HG02885 (cell line): Measurements from ENCODE around the gene SH3BP5L.
"Not testable (repeated sequence)": the region's sequence is repeated elsewhere in the genome, so short reads cannot be mapped to it uniquely, and the experiment has no call there.

Experiments used
- ATAC-seq: cut with Tn5 transposase; IDR thresholded peaks from one replicate; pipeline ENCODE4 v1.9.1; 2021; ENCODE audit warnings: mild to moderate bottlenecking; ENCODE audit not compliant: unreplicated experiment, poor library complexity

SH3BP5L gene

GRCh38 chr1:248812736-248813425 lies 12.8 kb downstream of the SH3BP5L start:
- ATAC-seq: no peak

- no peak for ATAC-seq
Observed at GRCh38 chr1:248811514-248812490, 13.9 kb downstream of the SH3BP5L start.

DNA sequence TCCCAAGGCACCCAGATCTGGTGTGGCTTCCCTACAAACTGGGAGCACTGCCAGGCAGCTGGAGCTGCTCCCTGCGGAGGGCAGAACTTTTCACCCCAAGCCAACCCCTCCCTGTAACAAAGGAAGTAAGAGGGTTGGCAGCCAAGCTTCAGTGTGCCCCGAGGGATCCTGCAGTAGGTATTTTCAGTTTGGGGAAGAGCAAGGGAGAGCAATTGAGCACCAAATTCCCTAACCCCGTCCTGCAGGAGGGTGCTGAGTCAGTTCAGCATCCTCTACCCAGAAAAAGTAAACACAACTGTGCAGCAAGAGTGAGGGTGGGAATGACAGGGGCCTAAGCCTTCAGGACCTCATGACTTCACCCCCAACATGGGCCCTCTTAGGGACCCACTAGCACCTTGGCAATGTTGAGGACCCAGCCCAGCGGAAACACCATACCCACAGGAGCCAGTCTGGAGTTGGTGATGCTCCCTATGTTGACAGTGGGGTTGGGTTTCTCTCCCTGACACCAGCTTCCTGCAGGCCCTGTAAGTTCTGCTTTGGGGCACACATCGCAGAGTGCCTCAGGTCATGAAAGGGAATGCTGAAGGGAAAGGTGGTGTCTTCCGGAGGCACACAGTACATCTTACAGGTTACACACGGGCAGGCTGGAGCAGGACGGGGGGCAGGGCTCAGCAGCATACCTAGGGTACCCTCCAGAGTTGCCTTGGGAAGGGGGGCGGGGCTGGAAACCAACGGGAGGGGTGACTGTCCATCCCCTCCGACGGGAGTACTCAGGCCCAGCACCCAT lies 14.8 kb downstream of the SH3BP5L start:
- no peak for ATAC-seq

- ATAC-seq: no peak
Observed at GRCh38 chr1:248810000-248810726, 15.6 kb downstream of the SH3BP5L start.

DNA sequence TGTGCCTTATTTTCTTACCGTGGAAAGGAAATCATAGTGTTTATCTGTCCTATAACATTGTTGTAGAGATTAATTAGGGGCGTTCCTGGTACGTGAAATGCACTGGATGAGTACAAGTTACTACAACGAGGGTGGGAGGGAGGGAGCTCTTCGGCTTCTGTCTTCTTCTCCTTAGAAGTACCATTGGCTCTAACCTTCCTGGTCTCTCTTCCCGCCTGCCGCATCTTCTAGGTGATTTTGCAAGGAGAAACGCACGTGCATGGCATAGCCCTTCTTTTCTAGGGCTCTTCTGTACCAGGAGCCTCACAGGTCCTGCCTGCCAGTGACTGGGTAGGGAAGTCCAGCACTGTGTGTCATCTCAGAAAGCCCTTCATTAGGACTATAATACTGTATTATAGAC lies 16.8 kb downstream of the SH3BP5L start:
- no peak for ATAC-seq

GRCh38 chr1:248807067-248807737 lies 18.5 kb downstream of the SH3BP5L start:
- ATAC-seq: peak; percentile 57

GRCh38 chr1:248805876-248806275 lies 19.8 kb downstream of the SH3BP5L start:
- ATAC-seq: peak; percentile 2

- peak; percentile 81 for ATAC-seq
Observed at GRCh38 chr1:248804771-248805681, 20.7 kb downstream of the SH3BP5L start.

- ATAC-seq: not testable (repeated sequence)
Observed at GRCh38 chr1:248803501-248803900, 22.2 kb downstream of the SH3BP5L start.

DNA sequence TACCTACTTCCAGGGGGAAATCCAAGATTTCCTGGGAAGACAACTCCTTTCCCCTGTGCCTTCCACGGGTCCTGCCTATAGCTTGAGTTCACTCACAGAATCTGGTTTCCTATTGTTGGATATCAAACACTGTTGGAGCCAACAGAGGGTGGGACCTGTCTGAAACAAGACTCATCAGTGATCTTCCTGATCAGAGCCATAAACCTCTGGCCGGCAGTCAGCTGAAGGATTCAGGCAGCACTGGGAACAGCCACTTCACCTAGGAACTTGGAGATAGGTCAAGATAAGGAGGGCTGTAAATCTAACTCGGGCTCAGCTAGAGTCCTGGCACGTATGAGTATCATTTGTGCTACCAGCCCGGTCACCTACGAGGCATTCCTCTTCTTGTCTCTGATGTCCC lies 23.3 kb downstream of the SH3BP5L start:
- no peak for ATAC-seq

DNA sequence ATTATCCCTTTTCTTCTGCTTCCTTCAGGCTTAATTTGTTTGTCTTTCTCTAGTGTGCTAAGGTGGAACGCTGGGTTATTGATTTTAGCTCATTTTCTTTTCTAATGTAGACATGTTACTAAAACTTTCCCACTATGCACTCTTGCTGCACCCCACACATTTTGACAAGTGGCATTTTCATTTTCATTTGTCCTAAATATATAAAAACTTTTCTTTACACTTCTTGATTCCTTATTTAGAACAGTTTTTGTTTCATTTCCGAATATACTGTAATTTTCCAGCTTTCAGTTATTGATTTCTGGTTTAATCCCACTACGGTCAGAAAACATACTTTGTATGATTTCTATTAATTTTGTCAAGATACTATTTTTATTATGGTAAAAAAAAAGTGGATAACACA lies 25.3 kb downstream of the SH3BP5L start:
- ATAC-seq: peak; percentile 34

- no peak for ATAC-seq
Observed at GRCh38 chr1:248798791-248799190, 26.9 kb downstream of the SH3BP5L start.

DNA sequence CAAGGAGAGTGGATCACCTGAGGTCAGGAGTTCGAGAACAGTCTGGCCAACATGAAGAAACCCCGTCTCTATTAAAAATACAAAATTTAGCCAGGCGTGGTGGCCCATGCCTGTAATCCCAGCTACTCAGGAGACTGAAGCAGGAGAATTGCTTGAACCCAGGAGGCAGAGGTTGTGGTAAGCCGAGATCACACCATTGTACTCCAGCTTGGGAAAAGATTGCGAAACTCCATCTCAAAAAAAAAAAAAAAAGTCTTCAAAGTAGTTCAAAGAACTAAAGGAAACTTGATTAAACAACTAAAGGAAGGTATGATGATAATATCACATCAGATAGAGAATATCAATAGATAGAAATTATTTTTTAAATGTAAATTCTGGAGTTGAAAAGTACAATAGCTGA lies 31.1 kb downstream of the SH3BP5L start:
- ATAC-seq: not testable (repeated sequence)

GRCh38 chr1:248793592-248793991 lies 32.1 kb downstream of the SH3BP5L start:
- peak; percentile 91 for ATAC-seq

DNA sequence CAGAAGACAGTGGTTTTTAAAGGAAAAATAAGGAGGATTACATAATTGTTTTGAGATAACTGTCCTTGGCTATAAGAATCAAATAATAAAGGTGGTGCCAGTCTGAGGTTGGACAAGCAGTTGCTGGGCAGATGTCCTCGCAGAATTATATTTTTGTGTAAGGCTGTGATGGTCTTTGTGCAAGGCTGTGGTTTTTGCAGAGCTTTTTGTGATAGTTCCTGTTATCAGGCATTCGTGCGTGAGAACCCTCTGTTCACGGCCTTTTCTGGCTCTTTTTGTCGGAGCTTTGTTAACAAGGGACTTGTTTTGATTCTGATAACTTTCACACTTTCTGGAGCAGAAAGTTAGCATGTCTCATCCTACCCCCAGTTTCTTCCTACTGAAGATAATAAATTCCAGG lies 33.4 kb downstream of the SH3BP5L start:
- peak; percentile 52 for ATAC-seq

DNA sequence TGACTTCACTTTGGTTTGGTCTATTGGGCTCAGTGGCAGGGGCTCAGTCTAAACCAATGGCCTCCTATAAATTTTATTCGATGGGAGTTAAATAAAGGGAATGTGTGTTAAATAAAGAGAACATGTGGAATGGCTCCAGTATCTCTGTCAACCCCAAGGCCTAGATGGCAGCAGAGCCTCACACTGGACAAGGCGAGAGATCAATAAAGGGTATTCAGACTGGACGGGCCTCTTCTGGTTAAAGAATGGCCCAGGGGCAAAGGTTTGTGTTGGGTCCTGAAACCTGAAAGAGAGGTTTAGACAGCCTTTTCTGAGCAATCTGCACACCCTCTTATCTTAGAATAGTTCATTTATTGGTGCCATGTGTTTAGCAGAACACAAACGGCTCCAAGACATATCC lies 34.7 kb downstream of the SH3BP5L start:
- no peak for ATAC-seq

- no peak for ATAC-seq
Observed at GRCh38 chr1:248790456-248790855, 35.3 kb downstream of the SH3BP5L start.

- not testable (repeated sequence) for ATAC-seq
Observed at GRCh38 chr1:248789337-248789736, 36.4 kb downstream of the SH3BP5L start.
